Measurements from ENCODE around the gene FBXO42.

Gene FBXO42

GRCh38 chr1:16237343-16237830 is 114.9 kb downstream of the FBXO42 start:
- no peak for DNase-seq (ENCODE audit: low read depth)
- TF ChIP-seq CTCF (IDR thresholded peaks at IDR 0.05; ENCODE audit: control insufficient read depth, insufficient read depth, low read depth, low read length, missing control alignments) = no peak
- no peak overlapping the region; the same call in 1 of the 2 replicates for H3K4me3 ChIP-seq (ENCODE audit: control insufficient read depth, low read depth, low read length)

GRCh38 chr1:16236511-16237342 is 115.6 kb downstream of the FBXO42 start, which contains the start of gene CPLANE2:
Gene CPLANE2 (minus strand): TSS chr1:16237183. CDS start chr1:16236742, 441 bp downstream.
- peak; percentile 53 for DNase-seq (ENCODE audit: low read depth)
- no peak for TF ChIP-seq CTCF (IDR thresholded peaks at IDR 0.05; ENCODE audit: control insufficient read depth, insufficient read depth, low read depth, low read length, missing control alignments)
- H3K4me3 ChIP-seq (ENCODE audit: control insufficient read depth, low read depth, low read length) = peak within 1 kb of the TSS; percentile 57

GRCh38 chr1:16235944-16236510 is 116.3 kb downstream of the FBXO42 start:
- peak overlapping the region; percentile 57 for H3K4me3 ChIP-seq (ENCODE audit: control insufficient read depth, low read depth, low read length)
- no peak for DNase-seq (ENCODE audit: low read depth)
- TF ChIP-seq CTCF (IDR thresholded peaks at IDR 0.05; ENCODE audit: control insufficient read depth, insufficient read depth, low read depth, low read length, missing control alignments) = no peak

- no peak for DNase-seq (ENCODE audit: low read depth)
- H3K4me3 ChIP-seq (ENCODE audit: control insufficient read depth, low read depth, low read length) = no peak overlapping the region
- TF ChIP-seq CTCF (IDR thresholded peaks at IDR 0.05; ENCODE audit: control insufficient read depth, insufficient read depth, low read depth, low read length, missing control alignments) = no peak
Observed at GRCh38 chr1:16235347-16235746, 116.9 kb downstream of the FBXO42 start.

GRCh38 chr1:16233431-16233830 is 118.8 kb downstream of the FBXO42 start:
- DNase-seq (ENCODE audit: low read depth) = no peak
- H3K4me3 ChIP-seq (ENCODE audit: control insufficient read depth, low read depth, low read length) = no peak overlapping the region
- no peak for TF ChIP-seq CTCF (IDR thresholded peaks at IDR 0.05; ENCODE audit: control insufficient read depth, insufficient read depth, low read depth, low read length, missing control alignments)

- no peak overlapping the region for H3K4me3 ChIP-seq (ENCODE audit: control insufficient read depth, low read depth, low read length)
- no peak for DNase-seq (ENCODE audit: low read depth)
- TF ChIP-seq CTCF (IDR thresholded peaks at IDR 0.05; ENCODE audit: control insufficient read depth, insufficient read depth, low read depth, low read length, missing control alignments) = no peak
Observed at GRCh38 chr1:16232316-16232710, 120.0 kb downstream of the FBXO42 start.

Measured in AG09309 (cell line).